Measurements from ENCODE around the gene NCR2. TPM values are rescaled to one million over a fixed set of nuclear protein-coding genes. Genes with fewer than 3 reads are reported as not detected.
"Not testable (repeated sequence)": the region's sequence is repeated elsewhere in the genome, so short reads cannot be mapped to it uniquely, and the experiment has no call there.

Gene NCR2
- total RNA-seq, 1 experiment from 2014 or later = not detected

- ChIA-PET CTCF (no interaction called here), POLR2A (ENCODE audit: low non-redundant PET) (no interaction called here)
- no peak for TF ChIP-seq EZH2 (IDR thresholded peaks at IDR 0.05; ENCODE audit: borderline replicate concordance, low read depth, low read length, poor library complexity, severe bottlenecking)
- TF ChIP-seq, protein P1, sequence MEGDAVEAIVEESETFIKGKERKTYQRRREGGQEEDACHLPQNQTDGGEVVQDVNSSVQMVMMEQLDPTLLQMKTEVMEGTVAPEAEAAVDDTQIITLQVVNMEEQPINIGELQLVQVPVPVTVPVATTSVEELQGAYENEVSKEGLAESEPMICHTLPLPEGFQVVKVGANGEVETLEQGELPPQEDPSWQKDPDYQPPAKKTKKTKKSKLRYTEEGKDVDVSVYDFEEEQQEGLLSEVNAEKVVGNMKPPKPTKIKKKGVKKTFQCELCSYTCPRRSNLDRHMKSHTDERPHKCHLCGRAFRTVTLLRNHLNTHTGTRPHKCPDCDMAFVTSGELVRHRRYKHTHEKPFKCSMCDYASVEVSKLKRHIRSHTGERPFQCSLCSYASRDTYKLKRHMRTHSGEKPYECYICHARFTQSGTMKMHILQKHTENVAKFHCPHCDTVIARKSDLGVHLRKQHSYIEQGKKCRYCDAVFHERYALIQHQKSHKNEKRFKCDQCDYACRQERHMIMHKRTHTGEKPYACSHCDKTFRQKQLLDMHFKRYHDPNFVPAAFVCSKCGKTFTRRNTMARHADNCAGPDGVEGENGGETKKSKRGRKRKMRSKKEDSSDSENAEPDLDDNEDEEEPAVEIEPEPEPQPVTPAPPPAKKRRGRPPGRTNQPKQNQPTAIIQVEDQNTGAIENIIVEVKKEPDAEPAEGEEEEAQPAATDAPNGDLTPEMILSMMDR (conservative IDR thresholded peaks at IDR 0.05; ENCODE audit: low read depth, low read length) = no peak
- Histone ChIP-seq H3K9me3 (ENCODE audit: low read depth, low read length, poor library complexity, severe bottlenecking) (no peaks in the 10 kb centered on the region), H3K36me3 (ENCODE audit: insufficient read depth, low read length, poor library complexity, severe bottlenecking) (no peaks in the 10 kb centered on the region), H3K4me1 (ENCODE audit: insufficient read depth, low read length, poor library complexity, severe bottlenecking) (no peaks in the 10 kb centered on the region), H3K27ac (ENCODE audit: low read depth, low read length, poor library complexity, severe bottlenecking) (no peak overlapping the region), H3K27me3 (replicated peaks; ENCODE audit: insufficient read depth, low read depth, low read length, poor library complexity) (no peaks in the 10 kb centered on the region), H3K4me3 (ENCODE audit: low read depth, low read length, poor library complexity, severe bottlenecking) (no peak overlapping the region)
- intact Hi-C loops (cut with micrococcal nuclease; ENCODE audit: unreplicated experiment) = no loop called here
- DNase-seq (ENCODE audit: low spot score) = no peak
- no TSS peak for BruUV-seq (replicated peaks)
Observed at GRCh38 chr6:41294214-41294872, 41.1 kb upstream of the NCR2 start.

GRCh38 chr6:41297248-41297647 is 38.2 kb upstream of the NCR2 start:
- POLR2A ChIA-PET (ENCODE audit: low non-redundant PET); DNase-seq (ENCODE audit: low spot score); H3K27ac ChIP-seq (ENCODE audit: low read depth, low read length, poor library complexity, severe bottlenecking); BruUV-seq (replicated peaks); H3K36me3 ChIP-seq (ENCODE audit: insufficient read depth, low read length, poor library complexity, severe bottlenecking); intact Hi-C loops (cut with micrococcal nuclease; ENCODE audit: unreplicated experiment); CTCF ChIA-PET; H3K4me3 ChIP-seq (ENCODE audit: low read depth, low read length, poor library complexity, severe bottlenecking); H3K9me3 ChIP-seq (ENCODE audit: low read depth, low read length, poor library complexity, severe bottlenecking); H3K27me3 ChIP-seq (replicated peaks; ENCODE audit: insufficient read depth, low read depth, low read length, poor library complexity); H3K4me1 ChIP-seq (ENCODE audit: insufficient read depth, low read length, poor library complexity, severe bottlenecking): not testable (repeated sequence)

DNA sequence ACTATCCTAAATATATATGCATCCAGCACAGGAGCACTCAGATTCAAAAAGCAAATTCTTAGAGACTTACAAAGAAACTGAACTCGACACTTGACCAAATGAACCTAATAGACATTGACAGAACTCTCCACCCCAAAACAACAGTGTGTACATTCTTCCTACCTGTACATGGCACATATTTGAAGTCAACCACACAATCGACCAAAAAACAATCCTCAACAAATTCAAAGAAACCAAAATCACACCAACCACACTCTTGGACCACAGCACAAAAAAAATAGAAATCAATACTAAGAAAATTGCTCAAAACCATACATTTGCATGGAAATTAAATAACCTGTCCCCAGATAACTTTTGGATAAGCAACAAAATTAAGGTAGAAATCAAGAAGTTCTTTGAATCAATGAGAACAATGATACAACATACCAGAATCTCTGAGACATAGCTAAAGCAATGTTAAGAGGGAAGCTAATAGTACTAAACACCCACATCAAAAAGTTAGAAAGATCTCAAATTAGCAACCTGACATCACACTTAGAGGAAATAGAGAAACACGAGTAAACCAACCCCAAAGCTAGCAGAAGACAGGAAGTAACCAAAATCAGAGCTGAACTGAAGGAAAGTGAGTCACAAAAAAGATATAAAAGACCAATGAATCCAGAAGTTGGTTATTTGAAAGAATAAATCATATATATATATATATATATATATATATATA is 36.5 kb upstream of the NCR2 start:
- POLR2A ChIA-PET (ENCODE audit: low non-redundant PET) = no interaction called here
- Histone ChIP-seq H3K4me3 (ENCODE audit: low read depth, low read length, poor library complexity, severe bottlenecking) (no peak overlapping the region), H3K9me3 (ENCODE audit: low read depth, low read length, poor library complexity, severe bottlenecking) (no peaks in the 10 kb centered on the region), H3K4me1 (ENCODE audit: insufficient read depth, low read length, poor library complexity, severe bottlenecking) (no peaks in the 10 kb centered on the region), H3K27ac (ENCODE audit: low read depth, low read length, poor library complexity, severe bottlenecking) (no peak overlapping the region), H3K36me3 (ENCODE audit: insufficient read depth, low read length, poor library complexity, severe bottlenecking) (no peaks in the 10 kb centered on the region), H3K27me3 (replicated peaks; ENCODE audit: insufficient read depth, low read depth, low read length, poor library complexity) (peaks cover 5% of the 10 kb centered on the region)
- DNase-seq (ENCODE audit: low spot score) = no peak
- CTCF ChIA-PET = no interaction called here
- TF ChIP-seq, protein P1 (conservative IDR thresholded peaks at IDR 0.05; ENCODE audit: low read depth, low read length) = no peak
- no peak for TF ChIP-seq EZH2 (IDR thresholded peaks at IDR 0.05; ENCODE audit: borderline replicate concordance, low read depth, low read length, poor library complexity, severe bottlenecking)
- intact Hi-C loops (cut with micrococcal nuclease; ENCODE audit: unreplicated experiment) = no loop called here
- BruUV-seq (replicated peaks) = no TSS peak

DNA sequence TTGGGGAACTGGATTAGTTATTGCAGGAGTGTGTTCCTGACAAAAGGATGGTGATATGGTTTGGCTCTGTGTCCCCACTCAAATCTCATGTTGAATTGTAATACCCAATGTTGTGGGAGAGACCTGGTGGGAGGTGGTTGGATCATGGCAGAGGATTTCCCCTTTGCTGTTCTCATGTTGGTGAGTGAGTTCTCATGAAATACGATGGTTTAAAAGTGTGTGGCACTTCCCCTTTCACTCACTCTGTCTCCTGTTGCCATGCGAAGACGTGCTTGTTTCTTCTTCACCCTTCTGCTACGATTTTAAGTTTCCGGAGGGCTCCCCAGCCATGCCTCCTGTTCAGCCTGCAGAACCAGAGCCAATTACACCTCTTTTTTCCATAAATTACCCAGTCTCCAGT is 32.8 kb upstream of the NCR2 start:
- H3K27ac ChIP-seq (ENCODE audit: low read depth, low read length, poor library complexity, severe bottlenecking) = no peak overlapping the region
- no peaks in the 10 kb centered on the region for H3K4me1 ChIP-seq (ENCODE audit: insufficient read depth, low read length, poor library complexity, severe bottlenecking)
- POLR2A ChIA-PET (ENCODE audit: low non-redundant PET) = no interaction called here
- intact Hi-C loops (cut with micrococcal nuclease; ENCODE audit: unreplicated experiment) = no loop called here
- CTCF ChIA-PET = no interaction called here
- H3K9me3 ChIP-seq (ENCODE audit: low read depth, low read length, poor library complexity, severe bottlenecking) = no peaks in the 10 kb centered on the region
- no TSS peak for BruUV-seq (replicated peaks)
- H3K27me3 ChIP-seq (replicated peaks; ENCODE audit: insufficient read depth, low read depth, low read length, poor library complexity) = peaks cover 12% of the 10 kb centered on the region
- no peaks in the 10 kb centered on the region for H3K36me3 ChIP-seq (ENCODE audit: insufficient read depth, low read length, poor library complexity, severe bottlenecking)
- DNase-seq (ENCODE audit: low spot score) = no peak
- H3K4me3 ChIP-seq (ENCODE audit: low read depth, low read length, poor library complexity, severe bottlenecking) = no peak overlapping the region
- TF ChIP-seq EZH2 (IDR thresholded peaks at IDR 0.05; ENCODE audit: borderline replicate concordance, low read depth, low read length, poor library complexity, severe bottlenecking) = no peak
- TF ChIP-seq, protein P1 (conservative IDR thresholded peaks at IDR 0.05; ENCODE audit: low read depth, low read length) = no peak

Data from A673 (cell line).